Neural cell (in vitro differentiated cells): Measurements from ENCODE around the gene PPP3R2.

ENCODE experiments used
- CTCF ChIP-seq: fragments of 450-650 bp; IDR thresholded peaks from 2 replicates; pipeline ENCODE4 v1.5.1; 2014; ENCODE audit warnings: antibody characterized with exemption, mild to moderate bottlenecking, moderate library complexity; ENCODE audit not compliant: poor library complexity, severe bottlenecking
- EP300 ChIP-seq: fragments of 450-650 bp; conservative IDR thresholded peaks from 2 replicates; pipeline ENCODE4 v1.6.1; 2014; ENCODE audit warnings: antibody characterized with exemption, mild to moderate bottlenecking, moderate library complexity; ENCODE audit not compliant: poor library complexity, severe bottlenecking
- EZH2 ChIP-seq: fragments of 200-600, 300-800 bp; shearing (Covaris generic), sonication (generic); IDR thresholded peaks from 2 replicates; pipeline ENCODE4 v1.6.1; 2014; ENCODE audit warnings: antibody characterized with exemption, low read length, borderline replicate concordance, mild to moderate bottlenecking; ENCODE audit not compliant: insufficient read depth, poor library complexity, severe bottlenecking
- RAD21 ChIP-seq: fragments of 450-650 bp; conservative IDR thresholded peaks from 2 replicates; pipeline ENCODE4 v1.6.1; 2014; ENCODE audit warnings: antibody characterized with exemption, mild to moderate bottlenecking, moderate library complexity

DNA sequence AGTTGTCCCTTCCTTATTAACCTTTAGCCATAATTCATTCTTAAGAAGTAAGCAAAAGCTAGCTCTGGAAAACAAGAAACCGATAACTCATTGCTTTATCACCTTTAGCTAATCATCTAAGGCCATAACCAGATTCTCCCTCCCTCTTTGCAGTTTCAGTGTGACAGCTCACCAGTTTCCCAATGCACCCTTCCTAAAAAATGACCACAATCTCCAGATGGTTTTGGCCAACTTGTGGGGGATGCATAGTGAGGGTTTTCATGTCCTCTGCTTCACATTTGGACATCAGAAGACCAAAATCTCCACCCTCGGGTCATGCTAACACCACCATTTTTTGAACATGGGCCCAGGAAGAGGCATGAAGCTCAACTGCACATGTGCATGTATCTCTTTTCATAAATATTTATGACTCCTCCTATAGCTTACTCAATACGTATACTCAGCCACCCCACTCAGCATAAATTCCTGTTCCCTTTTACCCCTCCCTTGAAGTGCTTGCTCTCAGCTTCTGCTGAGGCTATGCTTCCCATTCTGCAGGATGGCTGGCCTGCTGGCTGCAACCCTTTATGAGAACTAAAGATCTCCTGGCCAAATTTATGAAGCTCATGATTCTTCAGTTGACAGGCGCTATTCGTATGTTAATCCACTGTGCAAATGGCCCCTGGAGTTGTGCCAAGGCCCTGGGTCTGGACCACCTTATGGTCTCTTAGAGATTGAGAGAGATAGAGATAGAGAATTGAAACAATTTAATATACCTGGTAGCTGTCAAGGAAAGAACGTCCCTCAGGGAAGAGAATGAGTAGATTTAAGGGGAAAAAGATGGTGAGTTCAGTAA is 14.8 kb downstream of the PPP3R2 start:
- no peak for TF ChIP-seq CTCF
- TF ChIP-seq EP300, result no peak
- TF ChIP-seq EZH2, result no peak
- no peak for TF ChIP-seq RAD21
